ENCODE results near the gene CCBE1. TPM values are rescaled to one million over a fixed set of nuclear protein-coding genes. Genes with fewer than 3 reads are reported as not detected.

CCBE1 gene
- total RNA-seq, 1 donor from 2014 or later, result 1.8 TPM

DNA sequence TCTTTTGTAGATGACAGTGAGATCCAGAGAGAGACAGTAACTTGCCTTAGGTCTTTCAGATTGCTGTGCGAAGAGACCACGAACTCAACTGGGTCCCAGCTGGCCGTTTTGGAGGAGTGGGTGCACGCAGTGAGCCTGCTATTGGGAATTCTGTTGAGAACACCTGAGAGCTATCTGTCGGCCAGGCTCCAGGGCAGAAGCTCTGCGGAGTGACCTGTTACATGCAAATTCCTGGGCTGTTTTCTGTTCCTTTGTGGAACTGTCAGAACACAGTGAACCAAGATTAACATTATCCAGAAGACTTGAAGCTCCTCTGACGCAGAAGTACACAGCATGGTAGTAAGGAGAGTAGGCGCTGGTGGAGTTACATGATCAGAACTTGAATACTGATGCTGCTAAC is 238.6 kb downstream of the CCBE1 start:
- TF ChIP-seq, protein P1, sequence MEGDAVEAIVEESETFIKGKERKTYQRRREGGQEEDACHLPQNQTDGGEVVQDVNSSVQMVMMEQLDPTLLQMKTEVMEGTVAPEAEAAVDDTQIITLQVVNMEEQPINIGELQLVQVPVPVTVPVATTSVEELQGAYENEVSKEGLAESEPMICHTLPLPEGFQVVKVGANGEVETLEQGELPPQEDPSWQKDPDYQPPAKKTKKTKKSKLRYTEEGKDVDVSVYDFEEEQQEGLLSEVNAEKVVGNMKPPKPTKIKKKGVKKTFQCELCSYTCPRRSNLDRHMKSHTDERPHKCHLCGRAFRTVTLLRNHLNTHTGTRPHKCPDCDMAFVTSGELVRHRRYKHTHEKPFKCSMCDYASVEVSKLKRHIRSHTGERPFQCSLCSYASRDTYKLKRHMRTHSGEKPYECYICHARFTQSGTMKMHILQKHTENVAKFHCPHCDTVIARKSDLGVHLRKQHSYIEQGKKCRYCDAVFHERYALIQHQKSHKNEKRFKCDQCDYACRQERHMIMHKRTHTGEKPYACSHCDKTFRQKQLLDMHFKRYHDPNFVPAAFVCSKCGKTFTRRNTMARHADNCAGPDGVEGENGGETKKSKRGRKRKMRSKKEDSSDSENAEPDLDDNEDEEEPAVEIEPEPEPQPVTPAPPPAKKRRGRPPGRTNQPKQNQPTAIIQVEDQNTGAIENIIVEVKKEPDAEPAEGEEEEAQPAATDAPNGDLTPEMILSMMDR (conservative IDR thresholded peaks at IDR 0.05; ENCODE audit: low read depth, low read length), result no peak
- H3K4me3 ChIP-seq (ENCODE audit: low read depth, low read length), result no peak overlapping the region
- no peak for DNase-seq (ENCODE audit: low read depth)

DNA sequence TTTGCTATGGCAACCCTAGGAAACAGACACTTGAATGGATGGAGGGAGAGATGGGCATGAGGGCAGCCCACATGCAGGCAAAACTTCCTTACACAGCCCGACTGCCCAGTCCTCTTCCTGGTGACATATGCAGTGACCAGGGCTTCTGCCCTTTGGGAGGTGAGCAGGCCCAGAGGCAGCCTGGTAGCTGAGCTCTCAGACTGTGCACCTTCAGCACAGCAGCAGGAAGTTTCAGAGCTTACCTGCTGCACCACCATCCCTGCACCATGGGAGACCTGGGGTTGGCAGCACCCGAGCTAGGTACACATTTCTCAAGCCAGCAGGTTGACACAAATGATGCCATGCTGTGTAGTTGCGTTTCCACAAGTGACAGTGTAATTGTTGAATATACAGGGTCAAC is 240.6 kb downstream of the CCBE1 start:
- no peak for DNase-seq (ENCODE audit: low read depth)
- H3K4me3 ChIP-seq (ENCODE audit: low read depth, low read length), result no peak overlapping the region
- TF ChIP-seq, protein P1 (conservative IDR thresholded peaks at IDR 0.05; ENCODE audit: low read depth, low read length), result no peak

DNA sequence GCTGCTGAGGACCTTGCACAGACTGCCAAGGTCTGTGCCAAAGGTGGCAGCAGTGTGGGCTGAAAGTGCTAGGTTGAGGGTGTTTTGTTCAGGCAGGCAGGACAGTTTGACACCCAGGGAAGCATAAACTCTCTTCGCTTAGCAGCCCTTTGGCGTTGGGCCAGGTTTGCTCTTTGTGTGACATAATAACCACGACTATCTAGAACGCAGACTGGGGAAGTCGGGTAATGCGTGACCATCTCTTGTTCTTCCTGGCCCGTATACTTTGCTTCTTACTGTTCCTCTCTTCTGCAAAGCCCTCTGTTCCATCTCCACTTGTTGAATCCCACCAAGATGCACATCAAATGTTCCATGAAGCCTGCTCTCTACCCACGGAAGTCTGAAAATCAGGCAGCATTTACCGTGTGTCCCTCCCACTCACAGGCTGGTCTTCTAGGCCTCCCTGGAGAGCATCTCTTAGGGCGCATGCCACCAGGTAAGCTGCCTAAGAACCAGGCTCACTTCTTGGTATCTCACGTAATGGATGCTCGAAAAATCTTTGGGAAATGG is 241.4 kb downstream of the CCBE1 start:
- no peak for DNase-seq (ENCODE audit: low read depth)
- TF ChIP-seq, protein P1 (conservative IDR thresholded peaks at IDR 0.05; ENCODE audit: low read depth, low read length), result no peak
- no peak overlapping the region for H3K4me3 ChIP-seq (ENCODE audit: low read depth, low read length)

DNA sequence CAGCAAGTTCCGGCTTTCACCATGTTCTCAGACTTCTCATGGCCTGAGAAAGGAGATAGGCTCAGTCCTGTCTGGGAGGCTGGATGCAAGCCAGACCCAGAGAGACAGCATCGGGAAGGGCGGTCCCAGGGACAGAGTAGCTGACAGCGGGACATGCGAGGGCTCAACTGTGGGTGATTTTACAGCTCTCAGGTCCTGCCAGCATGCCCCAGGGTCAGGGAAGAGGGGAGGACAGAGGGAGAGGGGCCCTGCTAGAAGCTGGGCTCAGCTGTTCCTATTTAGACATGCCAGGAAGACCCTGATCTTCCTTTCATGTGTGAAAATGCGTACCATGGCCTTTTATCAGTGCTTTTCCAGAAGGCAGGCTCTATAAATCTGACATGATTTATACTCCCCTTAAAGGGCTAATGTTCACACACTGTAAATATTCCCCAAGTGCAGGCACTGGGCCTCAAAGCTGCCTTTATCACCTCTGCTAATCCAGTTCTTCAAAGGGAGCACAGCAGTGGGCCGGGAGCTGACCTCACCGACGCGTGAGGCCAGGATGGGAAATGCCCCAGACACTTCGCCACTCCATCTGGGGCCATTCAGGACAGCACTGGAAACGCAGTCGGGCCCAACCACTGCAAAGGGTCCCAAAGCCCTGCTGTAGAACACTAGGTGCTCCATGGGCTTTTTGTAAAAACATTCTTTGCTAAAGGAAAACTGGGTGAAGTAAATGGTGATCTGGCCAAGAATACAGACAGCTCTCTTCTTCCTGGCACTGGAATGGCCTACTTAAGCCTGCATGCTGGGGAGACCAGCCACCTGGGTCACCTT is 242.1 kb downstream of the CCBE1 start:
- no peak overlapping the region for H3K4me3 ChIP-seq (ENCODE audit: low read depth, low read length)
- DNase-seq (ENCODE audit: low read depth), result no peak
- TF ChIP-seq, protein P1 (conservative IDR thresholded peaks at IDR 0.05; ENCODE audit: low read depth, low read length), result no peak

DNA sequence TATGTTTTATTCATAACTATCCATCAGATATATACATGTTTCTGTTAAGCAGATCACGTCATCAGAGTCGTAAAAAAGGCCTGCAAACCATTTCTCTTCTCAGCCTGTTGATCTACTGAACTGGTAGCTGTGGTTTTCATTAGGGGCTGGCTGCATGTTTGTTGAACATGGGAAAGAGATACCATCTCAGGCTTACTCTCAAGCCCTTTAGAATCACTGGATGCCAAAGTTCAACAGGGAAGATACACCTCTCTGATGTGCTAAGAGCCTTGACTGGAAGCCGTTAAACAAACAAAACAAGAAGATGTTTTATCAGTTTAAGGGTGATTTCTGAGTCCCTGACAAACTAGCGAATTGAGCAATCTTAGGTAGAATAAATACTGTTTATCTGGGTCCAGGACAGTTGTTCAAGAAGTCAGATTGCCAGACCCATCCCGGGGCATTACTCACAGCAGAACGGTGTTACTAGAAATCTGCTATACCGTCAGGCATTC is 243.7 kb downstream of the CCBE1 start:
- DNase-seq (ENCODE audit: low read depth), result no peak
- H3K4me3 ChIP-seq (ENCODE audit: low read depth, low read length), result no peak overlapping the region
- TF ChIP-seq, protein P1 (conservative IDR thresholded peaks at IDR 0.05; ENCODE audit: low read depth, low read length), result no peak

DNA sequence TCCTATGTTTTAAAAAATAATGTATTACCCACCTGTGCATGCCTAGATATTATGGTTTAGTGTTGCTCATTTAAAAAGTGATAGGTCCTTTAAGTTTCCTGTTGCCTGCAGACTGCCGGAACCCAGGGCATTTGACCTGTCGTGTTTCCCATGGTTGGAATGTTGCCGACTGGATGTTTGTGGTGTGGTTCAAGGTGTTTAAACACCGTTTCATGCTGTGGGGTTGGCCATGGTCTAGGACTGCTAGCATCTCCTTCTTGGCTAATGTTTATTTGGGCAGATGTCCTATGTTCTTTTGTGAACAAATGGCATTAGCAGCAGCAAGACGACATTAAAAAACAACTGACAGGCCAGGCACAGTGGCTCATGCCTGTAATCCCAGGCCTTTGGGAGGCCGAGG is 245.3 kb downstream of the CCBE1 start:
- no peak for DNase-seq (ENCODE audit: low read depth)
- TF ChIP-seq, protein P1 (conservative IDR thresholded peaks at IDR 0.05; ENCODE audit: low read depth, low read length), result no peak
- no peak overlapping the region for H3K4me3 ChIP-seq (ENCODE audit: low read depth, low read length)

Data from epithelial cell of proximal tubule (primary cell).